ENCODE data around the gene TRIP11.
A peak's percentile ranks its signal among the peaks of the same experiment; 100 is the strongest.

Gene TRIP11

DNA sequence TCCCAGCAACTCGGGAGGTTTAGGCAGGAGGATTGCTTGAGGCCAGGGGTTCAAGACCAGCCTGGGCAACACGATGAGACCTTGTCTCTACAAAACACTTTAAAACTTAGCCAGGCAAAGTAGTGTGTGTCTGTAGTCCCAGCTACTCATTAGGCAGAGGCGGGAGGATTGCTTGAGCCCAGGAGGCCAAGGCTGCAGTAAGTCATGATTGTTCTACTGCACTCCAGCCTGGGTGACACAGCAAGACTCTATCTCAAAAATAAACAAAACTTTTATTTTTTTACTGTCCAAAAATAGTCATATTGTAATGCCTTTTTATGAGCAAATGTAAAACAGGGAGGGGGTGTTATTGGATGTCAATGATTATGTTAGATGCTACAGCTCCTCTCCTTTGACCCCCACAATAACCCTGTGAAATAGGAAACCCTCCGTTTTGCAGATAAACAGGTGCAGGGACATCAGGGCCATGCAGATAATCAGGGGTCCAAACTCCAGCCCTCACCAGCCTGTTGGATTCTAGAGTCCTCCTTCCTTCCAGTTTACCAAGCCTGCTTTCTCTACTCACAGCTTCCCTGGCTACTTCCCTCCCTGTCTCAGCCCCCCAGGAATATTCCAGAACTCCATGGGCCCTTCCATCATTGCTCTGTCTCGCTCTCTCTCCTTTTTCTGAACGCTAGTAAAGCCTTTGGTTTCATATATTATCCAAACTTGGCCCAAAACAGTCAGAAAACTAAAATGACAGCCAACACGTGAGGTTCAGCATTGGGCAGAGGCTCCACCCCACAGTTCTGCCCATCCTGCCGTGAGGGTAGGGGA, 86.5 kb downstream of the TRIP11 start:
- DNase-seq, result no peak

DNA sequence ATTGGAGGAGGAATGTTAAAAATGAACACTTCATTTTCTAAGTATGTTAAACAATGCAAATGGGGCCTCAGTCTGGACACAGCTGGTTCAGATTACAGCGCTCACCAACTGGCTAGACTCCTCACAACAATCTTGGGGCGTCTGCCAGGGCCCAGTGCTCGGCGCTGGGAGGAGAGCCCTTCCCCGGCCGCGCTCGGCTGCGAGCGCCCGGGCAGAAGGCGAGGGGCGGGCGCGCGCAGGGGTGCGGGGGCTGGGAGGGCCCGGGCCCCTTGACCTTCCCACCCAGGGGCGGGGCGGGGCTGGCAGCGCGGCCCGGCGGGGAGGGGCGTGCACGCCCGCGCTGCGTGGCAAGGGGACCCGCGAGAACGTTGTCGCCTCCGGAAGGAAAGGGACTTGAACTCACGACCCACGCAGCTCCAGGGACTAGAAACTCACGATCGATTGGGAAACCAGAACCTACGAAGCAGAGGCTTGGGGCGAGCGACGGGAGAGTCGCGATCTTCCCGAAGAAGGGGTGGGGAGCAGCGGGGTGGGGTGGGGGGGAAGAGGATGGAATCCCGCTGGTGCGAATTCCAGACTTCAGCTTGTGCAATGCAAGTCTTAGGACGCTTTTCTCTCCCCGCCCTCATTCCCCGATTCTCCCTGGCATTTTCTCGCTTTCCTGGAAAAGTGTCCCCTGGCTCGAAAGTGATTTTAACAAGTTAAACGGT, 92.2 kb downstream of the TRIP11 start, which contains the start of gene FBLN5:
Gene FBLN5, minus strand, starts transcription at position 220 of the 710 bp plus-strand sequence. CDS start 465 bp downstream, outside the sequence.
- DNase-seq, result peak; percentile 94

DNA sequence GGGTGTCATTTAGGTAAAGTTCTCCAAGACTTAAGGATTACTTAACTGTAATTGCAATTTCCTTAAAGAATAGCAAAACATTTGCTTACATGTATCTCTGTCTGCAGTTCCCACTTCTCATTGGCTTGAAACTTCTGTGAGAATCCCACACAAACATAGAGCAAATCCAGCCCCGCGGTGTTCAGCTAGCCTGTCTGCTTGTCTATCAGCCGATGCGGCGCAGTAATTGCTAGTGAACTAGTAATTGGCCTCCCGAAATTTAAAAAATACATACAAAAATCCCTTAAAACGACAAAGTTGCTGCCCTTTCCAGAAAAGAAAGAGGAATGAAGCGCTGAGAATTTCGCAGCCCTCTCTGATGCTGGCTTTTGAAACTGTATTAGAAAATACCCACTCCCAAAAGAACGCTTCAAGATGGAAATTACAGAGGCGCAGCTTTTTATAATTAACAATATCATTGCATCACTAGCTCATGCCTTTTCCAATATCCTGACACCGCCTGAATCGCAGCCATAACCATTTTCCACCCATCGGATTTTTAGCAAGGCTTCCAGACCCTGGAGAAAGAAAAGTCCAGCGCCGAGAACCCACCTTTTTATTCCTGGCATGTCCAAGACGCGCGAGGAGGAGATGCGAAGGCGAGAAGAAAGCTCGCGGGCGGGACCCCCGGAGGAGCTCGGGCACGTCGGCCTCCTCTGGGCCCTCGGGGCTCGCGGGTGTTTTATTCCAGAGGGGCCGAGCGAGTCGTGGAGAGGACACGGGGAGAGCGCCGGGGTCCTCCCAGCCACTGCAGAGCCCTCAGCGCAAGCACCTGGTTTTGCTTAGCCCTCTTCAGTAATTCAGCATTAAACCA, 93.0 kb downstream of the TRIP11 start:
- peak; percentile 45 for DNase-seq

- DNase-seq, result peak; percentile 20
These were observed 93.9 kb downstream of the TRIP11 start for GRCh38 chr14:91945751-91946621.

- DNase-seq, result no peak
These were observed 96.9 kb downstream of the TRIP11 start for GRCh38 chr14:91942946-91943345.

DNA sequence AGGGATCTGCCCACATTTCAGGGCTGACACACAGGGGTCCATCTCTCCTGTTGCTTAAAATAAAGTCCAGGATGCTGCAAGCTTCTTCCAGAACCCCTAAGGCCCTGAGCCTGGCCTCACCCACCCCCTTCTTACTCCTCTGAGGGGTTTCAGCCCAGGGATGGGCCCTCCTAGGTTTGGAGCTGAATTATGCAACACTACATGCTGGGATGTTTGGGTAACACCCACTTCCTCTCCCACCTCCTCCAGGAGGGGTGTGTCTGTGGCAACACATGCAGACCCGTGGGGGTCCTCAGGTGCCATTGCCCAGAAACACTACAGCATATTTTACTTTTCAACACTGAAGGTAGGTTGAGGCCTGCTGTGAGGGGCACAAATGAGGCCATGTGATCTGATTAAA, 97.7 kb downstream of the TRIP11 start:
- DNase-seq, result no peak

DNA sequence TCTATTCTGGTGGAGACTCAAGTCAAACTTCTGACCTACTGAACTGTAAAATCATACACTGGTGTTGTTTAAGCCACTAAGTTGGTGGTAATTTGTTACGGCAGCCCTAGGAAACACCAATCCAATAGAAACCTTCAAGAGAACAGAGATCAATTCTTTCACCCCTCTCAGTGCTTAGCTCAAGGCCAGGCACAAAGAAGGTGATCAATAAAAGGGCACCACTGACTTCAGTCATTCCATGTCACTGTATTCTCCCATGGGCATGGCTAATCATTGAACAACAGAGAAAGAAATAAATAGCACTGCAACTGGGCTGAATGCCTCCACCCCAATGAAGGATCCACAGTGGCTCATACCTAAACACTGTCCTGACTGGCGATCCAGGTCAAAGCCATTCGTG, 99.7 kb downstream of the TRIP11 start:
- no peak for DNase-seq

GRCh38 chr14:91935586-91935985, 104.3 kb downstream of the TRIP11 start:
- no peak for DNase-seq

- no peak for DNase-seq
These were observed 105.1 kb downstream of the TRIP11 start for GRCh38 chr14:91934554-91935285.

DNA sequence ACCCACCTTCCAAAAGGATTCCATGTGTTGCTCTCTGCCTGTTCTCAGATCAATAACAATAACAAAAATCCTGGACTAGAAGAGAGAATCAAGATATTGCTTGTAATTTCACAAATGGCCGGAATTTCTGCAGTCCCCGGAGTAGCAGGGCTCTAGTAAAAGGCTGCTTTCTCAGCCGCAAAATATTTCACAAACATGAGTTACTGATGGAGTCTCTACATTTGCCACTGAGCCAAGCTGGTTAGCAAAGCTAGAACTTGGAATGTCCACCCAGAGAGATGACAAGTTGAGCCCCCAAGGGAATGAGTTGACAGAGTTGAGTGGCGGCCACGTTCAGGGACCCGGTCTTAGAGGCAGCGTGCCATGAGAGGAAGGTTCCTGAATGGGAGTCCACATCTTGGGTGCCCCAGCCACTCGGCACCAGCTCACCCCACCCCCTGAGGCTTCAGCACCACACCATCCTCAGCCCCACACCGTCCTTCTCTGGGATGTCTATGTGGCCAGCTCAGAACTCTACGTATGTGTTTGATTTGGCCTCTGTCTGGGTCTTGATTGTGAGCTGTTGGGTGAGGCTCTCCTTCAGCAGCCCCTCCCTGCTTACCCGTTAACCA, 108.3 kb downstream of the TRIP11 start:
- DNase-seq, result no peak

DNA sequence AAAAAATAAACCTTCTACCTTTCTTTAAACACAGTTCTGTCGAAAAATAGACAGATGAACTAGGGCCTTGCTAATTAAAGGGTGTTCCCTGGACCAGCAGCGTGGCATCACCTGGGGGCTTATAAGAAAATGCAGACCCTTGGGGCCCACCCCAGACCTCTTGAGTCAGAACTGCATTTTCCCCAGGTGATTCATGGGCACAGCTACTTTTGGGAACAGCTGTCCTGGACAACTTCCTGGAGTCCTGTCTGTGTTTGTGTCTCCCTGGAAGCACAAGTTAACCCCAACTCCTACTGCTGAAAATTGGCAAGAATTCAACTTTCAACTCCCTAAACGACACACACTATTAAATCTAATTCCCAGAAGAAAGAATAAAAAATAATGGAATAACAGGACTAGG, 110.2 kb downstream of the TRIP11 start:
- DNase-seq, result peak; percentile 34

DNA sequence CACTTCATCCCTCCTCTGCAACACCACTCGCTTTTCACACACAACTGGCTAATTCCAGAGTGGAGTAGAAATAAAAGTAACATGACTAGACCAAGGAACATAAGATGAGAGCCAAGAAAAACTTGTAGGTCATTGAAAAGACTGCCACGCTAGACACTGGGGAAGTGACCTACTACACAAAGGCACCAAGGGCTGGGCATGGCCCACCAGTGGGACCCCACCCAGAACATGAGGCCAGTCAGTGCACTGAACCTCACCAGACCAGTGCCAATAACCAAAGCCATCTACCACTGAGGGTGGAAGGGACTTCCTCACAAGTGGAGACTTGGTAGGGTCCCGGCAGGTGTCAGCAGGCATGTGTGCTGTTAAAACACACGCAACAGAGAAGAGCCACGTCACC, 112.1 kb downstream of the TRIP11 start:
- no peak for DNase-seq

DNA sequence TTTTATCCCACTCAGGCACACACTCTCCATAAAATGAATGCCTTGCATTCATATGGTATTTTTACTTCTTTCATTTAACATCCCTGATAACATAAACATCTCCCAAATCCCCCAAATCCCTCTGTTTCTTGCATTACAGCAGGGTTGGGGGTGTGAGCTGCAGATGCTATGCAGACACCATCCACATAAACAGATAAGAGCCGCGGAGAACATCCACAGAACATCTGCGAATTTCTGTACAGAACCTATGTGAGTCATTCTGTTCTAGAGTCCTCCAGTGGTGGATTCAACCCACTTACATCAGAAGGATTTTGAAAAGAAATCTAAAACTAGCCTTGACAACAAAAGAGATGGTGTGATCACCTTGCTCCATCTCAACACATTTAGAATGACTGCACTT, 112.7 kb downstream of the TRIP11 start:
- DNase-seq, result no peak

DNA sequence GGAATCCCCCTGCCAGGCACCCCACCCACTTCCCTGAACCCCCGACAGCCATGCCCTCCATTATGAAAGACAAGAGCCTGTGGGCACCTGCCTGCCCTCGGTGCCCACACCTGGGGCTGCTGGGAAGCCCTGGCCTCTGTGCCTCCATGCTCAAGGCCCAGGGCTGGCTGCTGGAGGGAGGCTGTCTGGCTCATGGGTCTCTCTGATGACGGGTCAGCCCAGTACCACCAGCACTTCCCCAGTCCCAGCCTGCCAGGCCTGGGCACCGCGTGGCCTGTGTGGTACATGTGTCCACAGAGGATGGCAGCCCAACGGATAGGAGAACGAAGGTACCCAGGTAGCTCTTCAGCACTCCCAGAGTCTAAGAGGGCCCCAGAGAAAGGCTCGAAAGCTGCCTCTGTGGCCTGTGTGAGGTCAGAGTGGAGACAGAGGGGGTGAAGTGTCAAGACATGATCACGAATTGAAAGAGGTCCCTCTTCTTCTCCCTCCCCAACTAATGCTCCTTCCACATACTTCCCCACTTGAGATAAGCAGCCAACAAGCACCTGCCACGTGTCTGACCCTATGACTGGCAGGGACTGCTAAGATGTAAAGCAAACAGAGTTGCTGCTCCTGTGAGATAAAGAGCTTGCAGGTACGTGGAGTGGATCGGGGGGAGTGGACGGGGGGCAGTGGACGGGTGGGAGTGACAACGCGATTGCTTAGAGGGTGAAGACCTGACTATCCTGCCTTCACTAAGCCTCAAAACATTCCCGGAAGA, 113.5 kb downstream of the TRIP11 start:
- no peak for DNase-seq

DNA sequence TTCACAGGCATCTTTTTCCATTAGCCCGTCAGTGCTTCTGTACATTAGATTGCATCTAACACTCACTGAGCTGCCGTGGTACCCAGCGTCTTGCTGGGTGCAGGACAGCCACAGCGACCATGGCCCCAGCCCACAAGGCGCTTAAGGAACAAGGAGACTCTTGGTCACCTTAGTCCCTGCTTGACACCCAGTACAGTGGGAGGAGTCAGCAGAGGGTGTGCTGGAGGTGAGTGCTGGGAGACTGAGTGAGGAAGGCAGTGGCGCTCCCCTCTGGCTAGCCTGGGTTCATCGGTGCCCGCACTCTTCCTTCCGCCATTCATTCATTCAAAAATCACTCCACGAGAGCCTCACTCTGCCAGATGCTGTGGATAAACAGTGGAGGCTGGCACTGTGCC, 114.1 kb downstream of the TRIP11 start:
- no peak for DNase-seq

DNA sequence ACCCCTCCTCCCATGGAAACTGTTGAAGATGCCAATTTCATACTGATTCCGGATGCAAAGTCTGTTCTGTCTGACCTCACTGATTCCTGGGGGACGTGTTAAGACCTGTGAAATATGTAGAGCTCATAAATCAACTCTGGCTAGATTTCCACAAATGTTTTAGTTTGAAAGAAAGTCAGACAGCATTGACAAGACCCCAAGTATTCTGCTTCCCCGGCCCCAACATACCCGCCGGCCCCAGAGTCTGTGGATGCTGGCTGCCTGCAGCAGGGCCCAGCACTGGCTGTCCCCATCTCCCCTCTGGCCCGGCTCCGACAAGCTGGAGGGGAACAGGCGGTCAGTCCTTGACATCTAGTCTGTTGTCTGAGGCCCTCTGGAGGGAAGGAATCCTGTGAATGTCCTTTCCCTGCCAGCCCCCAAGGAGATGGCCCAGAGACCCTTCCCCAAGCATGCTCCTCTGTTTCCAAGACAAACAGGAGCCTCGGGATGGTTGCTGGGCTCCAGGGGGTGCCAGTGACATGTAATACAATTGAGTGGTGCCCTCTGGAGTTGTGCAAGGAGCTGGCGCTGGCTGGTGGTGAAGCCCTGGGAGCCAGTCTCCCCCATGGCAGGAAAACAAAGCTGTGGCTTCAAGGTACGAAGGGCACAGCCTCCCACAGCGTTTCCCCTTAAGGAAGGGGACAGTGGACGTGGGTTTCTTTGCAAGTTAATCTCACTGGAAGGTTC, 114.7 kb downstream of the TRIP11 start:
- DNase-seq, result peak; percentile 83

DNA sequence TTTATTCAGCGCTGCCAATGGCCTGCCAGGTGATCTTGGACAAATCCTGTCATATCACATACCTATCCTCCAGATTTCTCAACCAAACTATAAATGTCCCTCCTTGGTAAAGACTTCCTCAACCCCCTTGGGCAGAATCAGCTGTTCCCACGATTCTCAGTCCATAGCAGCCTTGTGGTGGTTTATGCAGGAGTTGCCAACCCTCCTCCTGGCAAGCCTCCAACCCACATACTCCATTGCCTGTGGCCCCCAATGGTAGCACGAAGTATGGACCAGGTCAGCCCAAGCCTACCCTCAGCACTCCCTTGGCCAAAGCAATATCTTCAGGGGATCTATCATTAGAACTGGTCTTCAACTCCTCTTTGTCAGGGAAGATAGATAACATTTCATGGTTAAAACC, 119.3 kb downstream of the TRIP11 start:
- DNase-seq, result no peak

DNA sequence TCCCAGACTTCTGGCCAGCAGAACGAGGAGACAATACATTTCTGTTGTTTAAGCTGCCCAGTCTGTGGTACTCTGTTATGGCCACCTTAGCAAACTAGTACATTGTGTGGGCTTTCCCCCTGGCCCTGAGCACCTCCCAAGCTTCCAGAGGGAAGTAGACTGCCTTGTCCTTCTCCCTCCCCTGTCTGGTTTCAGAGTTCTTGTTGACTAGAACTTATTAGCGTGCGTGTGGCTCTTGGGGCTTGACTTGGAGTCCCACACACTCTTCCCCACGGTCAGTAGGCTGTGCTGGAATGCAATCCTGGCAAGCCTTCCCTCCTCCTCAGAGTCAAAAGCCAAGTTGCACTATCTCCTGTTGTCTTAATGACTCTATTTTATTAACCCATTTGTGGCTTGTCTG, 120.0 kb downstream of the TRIP11 start:
- no peak for DNase-seq

DNA sequence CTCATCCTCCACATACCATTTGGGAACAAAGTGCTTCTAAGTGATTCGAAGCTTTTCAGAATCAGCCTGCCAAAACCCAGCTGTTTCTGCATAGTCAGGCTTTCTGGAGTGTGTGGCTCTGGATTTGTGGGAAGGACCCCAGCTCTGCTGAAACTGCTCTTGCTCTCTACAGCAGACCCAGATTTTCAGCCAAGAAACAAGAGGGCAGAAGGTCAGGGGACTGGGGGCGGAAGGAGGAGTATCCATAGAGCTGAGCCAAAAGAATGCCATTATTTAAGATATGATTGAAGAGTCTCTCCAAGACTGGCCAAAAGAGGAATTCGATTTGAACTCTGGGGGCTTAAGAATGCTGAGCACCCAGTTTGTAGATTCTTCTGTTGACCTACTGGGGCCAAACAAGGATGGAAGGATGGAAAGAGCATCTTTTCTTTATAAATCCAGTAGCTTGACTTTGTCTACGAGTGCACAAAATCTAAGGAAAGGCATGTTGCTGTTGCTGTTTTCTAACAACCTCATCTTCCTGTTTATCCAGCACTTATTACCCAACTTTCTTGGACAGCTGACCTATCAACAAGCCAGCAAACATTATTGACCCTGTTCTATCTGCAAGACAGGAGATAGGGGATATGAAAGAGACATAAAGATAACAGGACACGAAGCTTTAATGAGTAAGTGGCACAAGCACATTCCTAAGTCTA, 121.5 kb downstream of the TRIP11 start:
- DNase-seq, result no peak

Measured in fibroblast of skin of right quadriceps (primary cell).